WTC11 (cell line): ENCODE data around the gene CNP. TPM values are rescaled to one million over a fixed set of nuclear protein-coding genes. Genes with fewer than 3 reads are reported as not detected.
A peak's percentile ranks its signal among the peaks of the same experiment; 100 is the strongest.

Experiments
- ATAC-seq: fragments of 200-7000 bp; cut with Tn5 transposase; 2 replicates; pipeline ENCODE4 v1.10.0; 2021; ENCODE audit warnings: mild to moderate bottlenecking, moderate library complexity
- CTCF ChIA-PET: fragments of 300-600 bp; sonication (Branson Sonifier 250); formaldehyde crosslinking; loops from one replicate; lab custom pipeline; 2021; ENCODE audit warnings: antibody characterized with exemption; lab: Charles Lee
- POLR2A ChIA-PET: fragments of 350-600 bp; sonication (Branson Sonifier 250); formaldehyde crosslinking; loops from one replicate; lab custom pipeline; 2021; ENCODE audit warnings: antibody characterized with exemption; lab: Charles Lee
- DNase-seq: peaks from one replicate; pipeline ENCODE4 v3.0.0; 2021; ENCODE audit warnings: low spot score
- H3K27ac Mint-ChIP-seq: 2 replicates; pipeline ENCODE4 v1.8.0; 2021; ENCODE audit warnings: mixed read lengths
- H3K27me3 Mint-ChIP-seq: 2 replicates; pipeline ENCODE4 v1.8.0; 2021; ENCODE audit warnings: low read depth, mild to moderate bottlenecking, moderate library complexity, mixed read lengths
- H3K36me3 Mint-ChIP-seq: 2 replicates; pipeline ENCODE4 v1.8.0; 2021; ENCODE audit warnings: mixed read lengths
- H3K4me1 Mint-ChIP-seq: 2 replicates; pipeline ENCODE4 v1.8.0; 2022; ENCODE audit warnings: mixed read lengths
- H3K4me3 Mint-ChIP-seq: 2 replicates; pipeline ENCODE4 v1.8.0; 2021; ENCODE audit warnings: mild to moderate bottlenecking, moderate library complexity, mixed read lengths
- H3K9me3 Mint-ChIP-seq: 2 replicates; pipeline ENCODE4 v1.8.0; 2021; ENCODE audit warnings: mixed read lengths
- ATF1 ChIP-seq: sonication (generic); formaldehyde crosslinking; IDR thresholded peaks from 2 replicates; pipeline ENCODE4 v1.8.1; 2023; ENCODE audit warnings: mild to moderate bottlenecking, moderate library complexity, missing genetic modification reagents
- ATF6 ChIP-seq: sonication (generic); formaldehyde crosslinking; IDR thresholded peaks from 2 replicates; pipeline ENCODE4 v1.8.1; 2023; ENCODE audit warnings: mild to moderate bottlenecking, missing genetic modification reagents
- E2F5 ChIP-seq: sonication (generic); formaldehyde crosslinking; IDR thresholded peaks from 2 replicates; pipeline ENCODE4 v1.8.1; 2022; ENCODE audit warnings: mild to moderate bottlenecking, moderate library complexity, missing genetic modification reagents
- FOXP1 ChIP-seq: sonication (generic); formaldehyde crosslinking; IDR thresholded peaks from 2 replicates; pipeline ENCODE4 v1.8.0; 2022; ENCODE audit warnings: missing genetic modification reagents, mild to moderate bottlenecking, moderate library complexity, borderline replicate concordance
- MLX ChIP-seq: sonication (generic); formaldehyde crosslinking; IDR thresholded peaks from 2 replicates; pipeline ENCODE4 v1.8.1; 2023; ENCODE audit warnings: mild to moderate bottlenecking, missing genetic modification reagents, moderate library complexity
- NR2C2 ChIP-seq: sonication (generic); formaldehyde crosslinking; IDR thresholded peaks from 2 replicates; pipeline ENCODE4 v1.8.0; 2022; ENCODE audit warnings: mild to moderate bottlenecking, missing genetic modification reagents
- OVOL2 ChIP-seq: fragments of 250-450 bp; sonication (Bioruptor Pico); IDR thresholded peaks from 2 replicates; pipeline ENCODE4 v1.9.0; 2021; ENCODE audit warnings: mild to moderate bottlenecking, borderline replicate concordance
- PREB ChIP-seq: sonication (generic); formaldehyde crosslinking; IDR thresholded peaks from 2 replicates; pipeline ENCODE4 v1.8.1; 2022; ENCODE audit warnings: mild to moderate bottlenecking, missing genetic modification reagents, moderate library complexity, borderline replicate concordance
- SP1 ChIP-seq: sonication (generic); formaldehyde crosslinking; conservative IDR thresholded peaks from 2 replicates; pipeline ENCODE4 v1.8.1; 2022; ENCODE audit warnings: missing genetic modification reagents
- TP53 ChIP-seq: sonication (generic); formaldehyde crosslinking; IDR thresholded peaks from 2 replicates; pipeline ENCODE4 v1.8.1; 2023; ENCODE audit warnings: mild to moderate bottlenecking, missing genetic modification reagents
- USF2 ChIP-seq: sonication (generic); formaldehyde crosslinking; IDR thresholded peaks from 2 replicates; pipeline ENCODE4 v1.8.1; 2023; ENCODE audit warnings: mild to moderate bottlenecking, missing genetic modification reagents, moderate library complexity
- ZMAT4 ChIP-seq: fragments of 250-450 bp; sonication (Bioruptor Pico); IDR thresholded peaks from 2 replicates; pipeline ENCODE4 v1.9.0; 2021; ENCODE audit warnings: mild to moderate bottlenecking
- ZNF317 ChIP-seq: sonication (generic); formaldehyde crosslinking; IDR thresholded peaks from 2 replicates; pipeline ENCODE4 v1.8.1; 2023; ENCODE audit warnings: low read depth, mild to moderate bottlenecking, moderate library complexity, missing genetic modification reagents, borderline replicate concordance
- ZSCAN18 ChIP-seq: fragments of 250-450 bp; sonication (Bioruptor Pico); IDR thresholded peaks from 2 replicates; pipeline ENCODE4 v2.1.2; 2022; ENCODE audit warnings: mild to moderate bottlenecking, moderate library complexity
- total RNA-seq: library from RNA; stranded (reverse); gene quantifications from 3 replicates; pipeline ENCODE4 v1.2.3, GENCODE V29; 2021

The CNP gene
- total RNA-seq, 1 experiment from 2014 or later = 52.5 TPM

GRCh38 chr17:41957869-41958439, 8.6 kb upstream of the CNP start (continued):
- TF ChIP-seq OVOL2 (CRISPR knock-in tag) (no peak), USF2 (CRISPR knock-in tag) (no peak), ATF6 (CRISPR knock-in tag) (no peak), MLX (CRISPR knock-in tag) (no peak), ATF1 (no peak), ZNF317 (no peak)

- H3K27ac Mint-ChIP-seq = peak overlapping the region; percentile 73; the same call in 1 of the 2 replicates
- no peaks in the 10 kb centered on the region for H3K9me3 Mint-ChIP-seq
- peaks cover 2% of the 10 kb centered on the region; the same call in 1 of the 2 replicates for H3K27me3 Mint-ChIP-seq
- peaks cover 30% of the 10 kb centered on the region for H3K4me1 Mint-ChIP-seq
- ChIA-PET CTCF (interaction anchor here (0.5 to 6.7 kb wide), 51 partner anchors 9 to 411 kb away, joined by 3 to 134 read pairs (median 5); partner anchors contain the start of genes ACLY, DNAJC7, JUP and KAT2A), POLR2A (interaction anchor here (0.5 to 2.8 kb wide), 8 partner anchors 28 to 413 kb away, joined by 3 to 14 read pairs (median 4); partner anchors contain the start of genes ACLY, DNAJC7, JUP and ODAD4)
- H3K4me3 Mint-ChIP-seq = no peak overlapping the region
- no peak for DNase-seq
- no peak for TF ChIP-seq FOXP1 (CRISPR knock-in tag)
- no peak for TF ChIP-seq SP1 (CRISPR knock-in tag)
- TF ChIP-seq E2F5 (CRISPR knock-in tag) = no peak
- TF ChIP-seq TP53 (CRISPR knock-in tag) = no peak
- TF ChIP-seq PREB (CRISPR knock-in tag) = no peak
- no peak for TF ChIP-seq ZSCAN18 (CRISPR knock-in tag)
- TF ChIP-seq NR2C2 (CRISPR knock-in tag) = no peak
- no peak for TF ChIP-seq ZMAT4 (CRISPR knock-in tag)
- H3K36me3 Mint-ChIP-seq = no peaks in the 10 kb centered on the region
- no peak for ATAC-seq
Measured at GRCh38 chr17:41959030-41959335, 7.6 kb upstream of the CNP start.
